Fibroblast of lung (primary cell): Measurements from ENCODE around the gene BICRA. TPM values are rescaled to one million over a fixed set of nuclear protein-coding genes. Genes with fewer than 3 reads are reported as not detected.
"Not testable (repeated sequence)": the region's sequence is repeated elsewhere in the genome, so short reads cannot be mapped to it uniquely, and the experiment has no call there.

Experiments used
- DNase-seq, 2 donors: peaks; one replicate each; pipeline versions ENCODE4 v3.0.0 to v3.0.0-alpha.2; 2010; ENCODE audit warnings: low read depth in 2 of 2
- H2AFZ ChIP-seq: 2 replicates; pipeline ENCODE4 v1.5.1; 2012; ENCODE audit warnings: low read length, control low read depth, inconsistent platforms
- H3K27ac ChIP-seq: 2 replicates; pipeline ENCODE4 v1.5.1; 2011; ENCODE audit warnings: low read length, control low read depth; ENCODE audit not compliant: insufficient read depth
- H3K27me3 ChIP-seq: 2 replicates; pipeline ENCODE4 v1.5.1; 2011; ENCODE audit warnings: mild to moderate bottlenecking, low read length; ENCODE audit not compliant: control insufficient read depth, insufficient read depth
- H3K36me3 ChIP-seq: 2 replicates; pipeline ENCODE4 v1.5.1; 2011; ENCODE audit warnings: low read length; ENCODE audit not compliant: control insufficient read depth, insufficient read depth
- H3K4me1 ChIP-seq: 2 replicates; pipeline ENCODE4 v1.5.1; 2011; ENCODE audit warnings: low read length; ENCODE audit not compliant: control insufficient read depth, insufficient read depth; ENCODE audit errors: extremely low read depth
- H3K4me2 ChIP-seq: 2 replicates; pipeline ENCODE4 v1.5.1; 2011; ENCODE audit warnings: low read length, control low read depth; ENCODE audit not compliant: insufficient read depth; ENCODE audit errors: extremely low read depth
- H3K4me3 ChIP-seq, 4 experiments: fragments of 200-600 bp in 1 of 4; sonication (generic) in 1 of 4; replicated peaks in 1 of 4; 2 replicates each; pipeline ENCODE4 v1.5.1; 2011 to 2016; ENCODE audit warnings: low read length in 4 of 4, low read depth in 3 of 4, mild to moderate bottlenecking in 3 of 4, control low read depth in 2 of 4, inconsistent platforms in 1 of 4, mixed read lengths in 1 of 4; ENCODE audit not compliant: insufficient read depth in 1 of 4; ENCODE audit errors: control extremely low read depth in 1 of 4
- H3K79me2 ChIP-seq: 2 replicates; pipeline ENCODE4 v1.5.1; 2012; ENCODE audit warnings: mild to moderate bottlenecking, low read length, inconsistent platforms; ENCODE audit not compliant: control insufficient read depth, insufficient read depth
- H3K9ac ChIP-seq: 2 replicates; pipeline ENCODE4 v1.5.1; 2011; ENCODE audit warnings: mild to moderate bottlenecking, low read length, control low read depth; ENCODE audit not compliant: insufficient read depth
- H3K9me3 ChIP-seq: 2 replicates; pipeline ENCODE4 v1.5.1; 2012; ENCODE audit warnings: low read depth, low read length; ENCODE audit not compliant: control insufficient read depth, insufficient read depth
- H4K20me1 ChIP-seq: 2 replicates; pipeline ENCODE4 v1.5.1; 2011; ENCODE audit warnings: low read length; ENCODE audit not compliant: control insufficient read depth, insufficient read depth; ENCODE audit errors: extremely low read depth
- EZH2 ChIP-seq: IDR thresholded peaks from 2 replicates; pipeline ENCODE4 v1.5.1; 2012; ENCODE audit warnings: low read length, control low read depth, mild to moderate bottlenecking; ENCODE audit errors: missing control alignments
- polyA plus RNA-seq, 2 donors: library from polyadenylated mRNA; depleted of rRNA in 1 of 2; stranded (reverse) in 1 of 2; unstranded in 1 of 2; fragments of >200 nt; gene quantifications; 2 replicates each; pipeline ENCODE4 v1.2.1, GENCODE V29; 2011 to 2012; ENCODE audit warnings: missing spikeins in 1 of 2
- total RNA-seq: library from RNA; depleted of rRNA; stranded (reverse); fragments of >200 nt; gene quantifications from 2 replicates; pipeline ENCODE4 v1.2.1, GENCODE V29; 2014
- TF ChIP-seq, protein P1 (sequence below), 2 donors: IDR thresholded peaks in 1 of 2; conservative IDR thresholded peaks in 1 of 2; 1 replicate in 1 of 2; 2 replicates in 1 of 2; pipeline ENCODE4 v1.5.1; 2011 to 2012; ENCODE audit warnings: low read length in 2 of 2, control low read depth in 1 of 2, inconsistent platforms in 1 of 2, low read depth in 1 of 2, mild to moderate bottlenecking in 1 of 2

The BICRA gene
- total and polyA plus RNA-seq, 2 donors (not counting 1 experiment from before 2014, with no cell fraction given), result 0.44 to 3.8 TPM

DNA sequence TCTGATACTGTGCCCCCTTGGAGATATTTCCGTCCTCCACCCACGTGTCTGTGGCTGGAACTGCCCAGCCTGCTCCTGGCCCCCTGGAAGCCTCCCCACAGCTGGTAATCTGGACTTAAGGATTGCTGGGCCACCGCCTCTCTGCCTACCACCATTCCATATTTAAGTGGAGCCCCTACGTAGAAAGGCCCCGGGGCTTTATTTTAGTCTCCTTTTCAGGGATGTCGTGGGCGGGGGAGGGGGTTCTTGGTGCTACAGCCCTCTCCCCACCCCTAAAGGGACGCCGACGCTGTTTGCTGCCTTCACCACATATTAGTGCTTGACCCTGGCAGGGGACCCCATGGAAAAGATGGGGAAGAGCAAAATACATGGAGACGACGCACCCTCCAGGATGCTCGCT, 133.7 kb downstream of the BICRA start:
- peak overlapping the region; percentile 82 for H3K27ac ChIP-seq
- H3K79me2 ChIP-seq, result peaks cover 21% of the 10 kb centered on the region
- H3K36me3 ChIP-seq, result peaks cover 20% of the 10 kb centered on the region
- TF ChIP-seq, protein P1, sequence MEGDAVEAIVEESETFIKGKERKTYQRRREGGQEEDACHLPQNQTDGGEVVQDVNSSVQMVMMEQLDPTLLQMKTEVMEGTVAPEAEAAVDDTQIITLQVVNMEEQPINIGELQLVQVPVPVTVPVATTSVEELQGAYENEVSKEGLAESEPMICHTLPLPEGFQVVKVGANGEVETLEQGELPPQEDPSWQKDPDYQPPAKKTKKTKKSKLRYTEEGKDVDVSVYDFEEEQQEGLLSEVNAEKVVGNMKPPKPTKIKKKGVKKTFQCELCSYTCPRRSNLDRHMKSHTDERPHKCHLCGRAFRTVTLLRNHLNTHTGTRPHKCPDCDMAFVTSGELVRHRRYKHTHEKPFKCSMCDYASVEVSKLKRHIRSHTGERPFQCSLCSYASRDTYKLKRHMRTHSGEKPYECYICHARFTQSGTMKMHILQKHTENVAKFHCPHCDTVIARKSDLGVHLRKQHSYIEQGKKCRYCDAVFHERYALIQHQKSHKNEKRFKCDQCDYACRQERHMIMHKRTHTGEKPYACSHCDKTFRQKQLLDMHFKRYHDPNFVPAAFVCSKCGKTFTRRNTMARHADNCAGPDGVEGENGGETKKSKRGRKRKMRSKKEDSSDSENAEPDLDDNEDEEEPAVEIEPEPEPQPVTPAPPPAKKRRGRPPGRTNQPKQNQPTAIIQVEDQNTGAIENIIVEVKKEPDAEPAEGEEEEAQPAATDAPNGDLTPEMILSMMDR (conservative IDR thresholded peaks at IDR 0.05 in 1 of 2, IDR thresholded peaks at IDR 0.05 in 1 of 2; ENCODE audit: low read depth in 1 of 2, low read length in 2 of 2), result no peak
- TF ChIP-seq EZH2, result no peak
- no peaks in the 10 kb centered on the region for H3K9me3 ChIP-seq
- H3K4me1 ChIP-seq, result peaks cover 19% of the 10 kb centered on the region
- peak in 1 of 2 donors; percentile 57 for DNase-seq
- no peak overlapping the region for H3K4me2 ChIP-seq
- H3K27me3 ChIP-seq, result no peaks in the 10 kb centered on the region
- H3K9ac ChIP-seq, result peak overlapping the region; percentile 34
- H4K20me1 ChIP-seq, result no peaks in the 10 kb centered on the region
- peak overlapping the region in 1 of 4 experiments; percentile 21 for H3K4me3 ChIP-seq
- no peak overlapping the region for H2AFZ ChIP-seq

DNA sequence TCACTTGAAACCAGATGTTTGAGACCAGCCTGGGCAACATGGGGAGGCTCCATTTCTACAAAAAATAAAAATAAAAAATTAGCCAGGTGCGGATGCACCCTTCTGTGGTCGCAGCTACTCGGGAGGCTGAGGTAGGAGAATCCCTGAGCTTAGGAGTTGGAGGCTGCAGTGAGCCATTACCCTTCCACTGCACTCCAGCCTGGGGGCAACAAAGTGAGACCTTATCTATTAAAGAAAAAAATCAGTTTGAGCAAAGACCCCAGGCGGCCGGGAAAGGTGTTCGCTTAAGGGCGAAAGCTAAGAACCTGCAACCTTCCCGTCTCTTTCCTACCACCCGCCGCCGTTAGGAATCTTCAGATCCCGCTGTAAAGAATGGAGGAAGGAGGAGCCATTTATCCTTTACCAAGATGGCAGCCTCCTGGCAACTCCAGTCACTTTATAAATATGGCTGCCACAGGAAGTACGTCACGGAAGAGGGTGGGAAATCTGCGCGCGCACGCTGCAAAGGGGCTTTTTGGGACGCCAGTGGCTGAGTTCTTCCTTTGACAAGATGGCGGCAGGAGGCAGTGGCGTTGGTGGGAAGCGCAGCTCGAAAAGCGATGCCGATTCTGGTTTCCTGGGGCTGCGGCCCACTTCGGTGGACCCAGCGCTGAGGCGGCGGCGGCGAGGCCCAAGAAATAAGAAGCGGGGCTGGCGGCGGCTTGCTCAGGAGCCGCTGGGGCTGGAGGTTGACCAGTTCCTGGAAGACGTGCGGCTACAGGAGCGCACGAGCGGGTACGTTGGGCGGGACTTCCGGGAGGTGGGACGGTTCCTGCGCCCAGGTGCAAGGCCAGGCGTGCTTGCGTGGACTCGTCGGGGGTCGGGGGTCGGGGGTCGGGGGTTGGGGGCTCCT, 136.3 kb downstream of the BICRA start, which contains the start of gene NOP53:
NOP53 (plus strand) TSS at position 537 of the 892 bp plus-strand sequence; CDS start at position 551, 14 bp downstream.
- Histone ChIP-seq H3K4me2 (peak within 1 kb of the TSS; percentile 83), H3K27ac (peak within 1 kb of the TSS; percentile 93), H3K27me3 (no peaks in the 10 kb centered on the region), H3K4me1 (peaks cover 19% of the 10 kb centered on the region), H2AFZ (no peak within 1 kb of the TSS), H3K9me3 (no peaks in the 10 kb centered on the region), H3K36me3 (peaks cover 17% of the 10 kb centered on the region), H3K9ac (peak within 1 kb of the TSS; percentile 92), H3K4me3 (peak within 1 kb of the TSS; percentile 75 to 90 (median 80)), H4K20me1 (peaks cover 2% of the 10 kb centered on the region), H3K79me2 (peaks cover 24% of the 10 kb centered on the region)
- TF ChIP-seq, protein P1 (conservative IDR thresholded peaks at IDR 0.05 in 1 of 2, IDR thresholded peaks at IDR 0.05 in 1 of 2; ENCODE audit: low read depth in 1 of 2, low read length in 2 of 2), result no peak
- no peak for TF ChIP-seq EZH2
- peak; percentile 92 to 97 for DNase-seq

DNA sequence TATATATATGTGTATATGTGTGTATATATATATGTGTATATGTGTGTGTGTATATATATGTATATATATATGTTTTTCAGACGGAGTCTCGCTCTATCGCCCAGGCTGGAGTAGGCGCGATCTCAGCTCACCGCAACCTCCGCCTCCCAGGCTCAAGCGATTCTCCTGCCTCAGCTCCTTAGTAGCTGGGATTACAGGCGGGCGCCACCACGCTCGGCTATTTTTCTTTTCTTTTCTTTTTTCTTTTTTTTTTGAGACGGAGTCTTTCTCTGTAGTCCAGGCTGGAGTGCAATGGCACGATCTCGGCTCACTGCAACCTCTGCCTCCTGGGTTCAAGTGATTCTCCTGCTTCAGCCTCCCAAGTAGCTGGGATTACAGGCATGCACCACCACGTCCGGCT, 137.2 kb downstream of the BICRA start:
- H3K9ac ChIP-seq, H2AFZ ChIP-seq, H4K20me1 ChIP-seq, DNase-seq, H3K9me3 ChIP-seq, H3K27me3 ChIP-seq: not testable (repeated sequence)
- peaks cover 20% of the 10 kb centered on the region for H3K36me3 ChIP-seq
- H3K4me1 ChIP-seq, result peaks cover 19% of the 10 kb centered on the region
- peaks cover 24% of the 10 kb centered on the region for H3K79me2 ChIP-seq
- H3K4me2 ChIP-seq, result peak overlapping the region; percentile 49
- peak overlapping the region; percentile 75 to 90 (median 80) for H3K4me3 ChIP-seq
- H3K27ac ChIP-seq, result peak overlapping the region; percentile 19
